CD14-positive monocyte (primary cell): ENCODE data around the gene SMPD3. TPM values are rescaled to one million over a fixed set of nuclear protein-coding genes. Genes with fewer than 3 reads are reported as not detected.

Source experiments
- DNase-seq, 3 donors: peaks; one replicate each; pipeline ENCODE4 v3.0.0-alpha.2; 2011 to 2022
- H2AFZ ChIP-seq: 2 replicates; pipeline ENCODE4 v1.6.0; 2012; ENCODE audit warnings: mild to moderate bottlenecking, low read depth, low read length, inconsistent platforms; ENCODE audit not compliant: insufficient read depth, poor library complexity, severe bottlenecking
- H3K27ac ChIP-seq, 2 donors: 1 replicate in 1 of 2; 2 replicates in 1 of 2; pipeline ENCODE4 v1.5.1; 2012 to 2013; ENCODE audit warnings: low read length in 2 of 2, control low read depth in 1 of 2, inconsistent platforms in 1 of 2, low read depth in 1 of 2, mild to moderate bottlenecking in 1 of 2
- H3K27me3 ChIP-seq, 2 donors: one replicate each; pipeline versions ENCODE4 v1.6.0 to v1.6.1; 2011 to 2013; ENCODE audit warnings: low read length in 2 of 2; ENCODE audit not compliant: control insufficient read depth in 2 of 2, insufficient read depth in 2 of 2
- H3K36me3 ChIP-seq, 2 donors: replicated peaks in 1 of 2; 1 replicate in 1 of 2; 2 replicates in 1 of 2; pipeline versions ENCODE4 v1.5.1 to v1.6.1; 2012 to 2013; ENCODE audit warnings: low read length in 2 of 2, control low read depth in 1 of 2, inconsistent platforms in 1 of 2, mild to moderate bottlenecking in 1 of 2; ENCODE audit not compliant: insufficient read depth in 2 of 2, control insufficient read depth in 1 of 2
- H3K4me1 ChIP-seq, 2 donors: 1 replicate in 1 of 2; 2 replicates in 1 of 2; pipeline versions ENCODE4 v1.5.1 to v1.6.1; 2012 to 2013; ENCODE audit warnings: low read length in 2 of 2, control low read depth in 1 of 2, inconsistent platforms in 1 of 2, mild to moderate bottlenecking in 1 of 2, moderate library complexity in 1 of 2; ENCODE audit not compliant: insufficient read depth in 2 of 2, control insufficient read depth in 1 of 2
- H3K4me2 ChIP-seq: replicated peaks from 2 replicates; pipeline ENCODE3; 2012; ENCODE audit warnings: low read length, moderate library complexity, mild to moderate bottlenecking; ENCODE audit not compliant: poor library complexity, severe bottlenecking; ENCODE audit errors: extremely low read depth
- H3K4me3 ChIP-seq, 3 experiments: fragments of 200-600 bp in 1 of 3; sonication (generic) in 1 of 3; replicated peaks in 1 of 3; 1 replicate in 2 of 3; 2 replicates in 1 of 3; pipeline ENCODE4 v1.5.1; 2011 to 2013; ENCODE audit warnings: low read length in 3 of 3, mild to moderate bottlenecking in 3 of 3, control low read depth in 2 of 3, low read depth in 2 of 3, inconsistent platforms in 1 of 3, moderate library complexity in 1 of 3
- H3K79me2 ChIP-seq: 2 replicates; pipeline ENCODE4 v1.6.0; 2012; ENCODE audit warnings: mild to moderate bottlenecking, control low read depth, inconsistent platforms, low read length, moderate library complexity; ENCODE audit not compliant: insufficient read depth
- H3K9ac ChIP-seq: 2 replicates; pipeline ENCODE4 v1.6.0; 2017; ENCODE audit warnings: low read length, mild to moderate bottlenecking; ENCODE audit not compliant: insufficient read depth, poor library complexity, severe bottlenecking
- H3K9me3 ChIP-seq, 2 donors: replicated peaks in 1 of 2; 1 replicate in 1 of 2; 2 replicates in 1 of 2; pipeline versions ENCODE4 v1.5.1 to v1.6.1; 2012 to 2013; ENCODE audit warnings: low read length in 2 of 2, control low read depth in 1 of 2; ENCODE audit not compliant: control insufficient read depth in 1 of 2, insufficient read depth in 1 of 2
- H4K20me1 ChIP-seq: 2 replicates; pipeline ENCODE4 v1.6.0; 2012; ENCODE audit warnings: mild to moderate bottlenecking, low read length, control low read depth, moderate library complexity; ENCODE audit not compliant: insufficient read depth
- H3K27ac Mint-ChIP-seq, 7 donors: one replicate each; pipeline ENCODE4 v1.8.0; 2020; ENCODE audit warnings: mild to moderate bottlenecking in 7 of 7, mixed read lengths in 7 of 7, moderate library complexity in 6 of 7, inconsistent platforms in 2 of 7
- H3K27me3 Mint-ChIP-seq, 3 donors: one replicate each; pipeline ENCODE4 v1.8.0; 2021 to 2022; ENCODE audit warnings: low read depth in 3 of 3, mild to moderate bottlenecking in 3 of 3, mixed read lengths in 3 of 3, moderate library complexity in 3 of 3, inconsistent platforms in 1 of 3
- H3K36me3 Mint-ChIP-seq, 2 donors: one replicate each; pipeline ENCODE4 v1.8.0; 2020; ENCODE audit warnings: mixed read lengths in 2 of 2, inconsistent platforms in 1 of 2, mild to moderate bottlenecking in 1 of 2
- H3K4me1 Mint-ChIP-seq: one replicate; pipeline ENCODE4 v1.8.0; 2020; ENCODE audit warnings: mild to moderate bottlenecking, mixed read lengths
- H3K4me3 Mint-ChIP-seq, 2 donors: one replicate each; pipeline ENCODE4 v1.8.0; 2020; ENCODE audit warnings: mild to moderate bottlenecking in 2 of 2, mixed read lengths in 2 of 2, moderate library complexity in 1 of 2
- H3K9me3 Mint-ChIP-seq, 7 donors: one replicate each; pipeline ENCODE4 v1.8.0; 2020 to 2022; ENCODE audit warnings: mixed read lengths in 7 of 7, mild to moderate bottlenecking in 6 of 7, moderate library complexity in 6 of 7, inconsistent platforms in 2 of 7
- WGBS: methylation state at CpG from one replicate; pipeline ENCODE4 v1.1.5; 2013; ENCODE audit warnings: missing lambda C conversion rate; ENCODE audit not compliant: insufficient coverage; 5-methylcytosine and 5-hydroxymethylcytosine counted together
- intact Hi-C, 2 donors: fragments of 100-400 bp; cut with micrococcal nuclease; formaldehyde crosslinking; loops; one replicate each; pipeline versions ENCODE4 v1.15.0 to v1.15.1; 2023
- polyA plus RNA-seq, 3 donors: library from polyadenylated mRNA; depleted of rRNA in 1 of 3; unstranded in 2 of 3; stranded (reverse) in 1 of 3; fragments of 300-500 nt in 2 of 3; fragments of >200 nt in 1 of 3; fragmentation: Illumina TruSeq in 2 of 3; gene quantifications; 1 replicate in 2 of 3; 2 replicates in 1 of 3; pipeline ENCODE4 v1.2.3, GENCODE V29; 2012 to 2021
- TF ChIP-seq, protein P1 (sequence below): fragments of 200-600 bp; IDR thresholded peaks from one replicate; pipeline ENCODE4 v1.8.0; 2022; ENCODE audit warnings: antibody characterized with exemption, mild to moderate bottlenecking

SMPD3 gene
- polyA plus RNA-seq, 3 donors, result 0.40 to 1.1 (median 0.51) TPM

DNA sequence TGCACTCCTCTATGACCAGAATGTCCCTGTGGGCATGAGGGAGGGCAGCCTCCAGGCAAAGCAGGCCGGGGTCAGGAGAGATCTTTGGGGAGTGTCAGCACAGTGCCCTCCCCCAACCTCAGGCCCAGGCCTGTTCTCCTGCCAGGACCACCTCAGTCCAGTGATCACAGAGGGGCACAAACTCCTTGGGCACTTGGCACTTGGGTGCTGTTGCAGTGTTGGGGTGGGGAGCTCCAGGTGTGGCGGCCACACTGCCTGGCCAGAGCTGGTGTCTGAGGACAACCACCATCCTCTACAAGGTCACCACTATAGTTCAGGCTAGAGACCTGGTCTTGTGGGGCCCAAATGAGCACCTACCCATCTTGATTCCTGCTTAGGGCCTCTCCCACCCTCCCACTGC lies 37.2 kb downstream of the SMPD3 start:
- H3K79me2 ChIP-seq, result no peaks in the 10 kb centered on the region
- no peak overlapping the region for H3K4me2 ChIP-seq
- peaks cover 5 to 6% (median 5%) of the 10 kb centered on the region in 3 donors for H3K27me3 Mint-ChIP-seq
- H3K4me1 ChIP-seq, result no peaks in the 10 kb centered on the region
- H3K4me1 Mint-ChIP-seq, result no peaks in the 10 kb centered on the region
- H3K27me3 ChIP-seq, result no peaks in the 10 kb centered on the region
- no peaks in the 10 kb centered on the region for H4K20me1 ChIP-seq
- DNase-seq, result no peak
- 100% methylated on average over 1 of the region's 2 CpGs for WGBS
- H3K27ac Mint-ChIP-seq, result no peak overlapping the region
- no peak overlapping the region for H3K27ac ChIP-seq
- H3K9me3 ChIP-seq, result no peaks in the 10 kb centered on the region
- H3K9me3 Mint-ChIP-seq, result peaks cover 0 to 2% (median 0%) of the 10 kb centered on the region in 7 donors
- no peak overlapping the region for H3K9ac ChIP-seq
- no peaks in the 10 kb centered on the region for H3K36me3 Mint-ChIP-seq
- TF ChIP-seq, protein P1, sequence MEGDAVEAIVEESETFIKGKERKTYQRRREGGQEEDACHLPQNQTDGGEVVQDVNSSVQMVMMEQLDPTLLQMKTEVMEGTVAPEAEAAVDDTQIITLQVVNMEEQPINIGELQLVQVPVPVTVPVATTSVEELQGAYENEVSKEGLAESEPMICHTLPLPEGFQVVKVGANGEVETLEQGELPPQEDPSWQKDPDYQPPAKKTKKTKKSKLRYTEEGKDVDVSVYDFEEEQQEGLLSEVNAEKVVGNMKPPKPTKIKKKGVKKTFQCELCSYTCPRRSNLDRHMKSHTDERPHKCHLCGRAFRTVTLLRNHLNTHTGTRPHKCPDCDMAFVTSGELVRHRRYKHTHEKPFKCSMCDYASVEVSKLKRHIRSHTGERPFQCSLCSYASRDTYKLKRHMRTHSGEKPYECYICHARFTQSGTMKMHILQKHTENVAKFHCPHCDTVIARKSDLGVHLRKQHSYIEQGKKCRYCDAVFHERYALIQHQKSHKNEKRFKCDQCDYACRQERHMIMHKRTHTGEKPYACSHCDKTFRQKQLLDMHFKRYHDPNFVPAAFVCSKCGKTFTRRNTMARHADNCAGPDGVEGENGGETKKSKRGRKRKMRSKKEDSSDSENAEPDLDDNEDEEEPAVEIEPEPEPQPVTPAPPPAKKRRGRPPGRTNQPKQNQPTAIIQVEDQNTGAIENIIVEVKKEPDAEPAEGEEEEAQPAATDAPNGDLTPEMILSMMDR, result no peak
- no peak overlapping the region for H2AFZ ChIP-seq
- H3K4me3 ChIP-seq, result no peak overlapping the region
- H3K36me3 ChIP-seq, result no peaks in the 10 kb centered on the region
- intact Hi-C loops, result no loop called here
- H3K4me3 Mint-ChIP-seq, result no peak overlapping the region

GRCh38 chr16:68408967-68409366 lies 39.3 kb downstream of the SMPD3 start:
- Mint-ChIP-seq H3K4me3 (no peak overlapping the region), H3K9me3 (no peaks in the 10 kb centered on the region), H3K27ac (no peak overlapping the region), H3K4me1 (no peaks in the 10 kb centered on the region), H3K27me3 (peaks cover 5 to 7% (median 6%) of the 10 kb centered on the region in 3 donors), H3K36me3 (no peaks in the 10 kb centered on the region)
- TF ChIP-seq, protein P1, result no peak
- Histone ChIP-seq H3K36me3 (no peaks in the 10 kb centered on the region), H4K20me1 (no peaks in the 10 kb centered on the region), H3K4me2 (no peak overlapping the region), H3K79me2 (no peaks in the 10 kb centered on the region), H3K4me1 (no peaks in the 10 kb centered on the region), H2AFZ (no peak overlapping the region), H3K4me3 (no peak overlapping the region), H3K9me3 (no peaks in the 10 kb centered on the region), H3K27ac (no peak overlapping the region), H3K9ac (no peak overlapping the region), H3K27me3 (no peaks in the 10 kb centered on the region)
- 100% methylated on average over 2 of the region's 6 CpGs for WGBS
- intact Hi-C loops, result no loop called here
- DNase-seq, result no peak
